SU-DHL-6 (cell line): ENCODE results near the gene STAMBPL1.

ENCODE experiments used
- H2AFZ ChIP-seq: fragments of 200-600 bp; sonication (generic); 2 replicates; pipeline ENCODE4 v1.6.1; 2014; ENCODE audit warnings: low read depth, mild to moderate bottlenecking, moderate library complexity, mixed read lengths, antibody characterized with exemption, low read length; ENCODE audit not compliant: severe bottlenecking
- H3F3A ChIP-seq: fragments of 200-600 bp; shearing (Covaris generic); 2 replicates; pipeline ENCODE4 v1.6.0; 2016; ENCODE audit warnings: antibody characterized with exemption, mild to moderate bottlenecking; ENCODE audit not compliant: insufficient read depth
- H3K27ac ChIP-seq: fragments of 200-600 bp; sonication (generic); 2 replicates; pipeline ENCODE4 v1.5.1; 2016; ENCODE audit warnings: low read depth, mild to moderate bottlenecking, low read length, moderate library complexity, mixed read lengths
- H3K27me3 ChIP-seq: fragments of 200-600 bp; sonication (generic), shearing (Covaris generic); 2 replicates; pipeline ENCODE4 v1.6.0; 2014; ENCODE audit warnings: mild to moderate bottlenecking, low read length
- H3K36me3 ChIP-seq: fragments of 200-600 bp; sonication (generic); 2 replicates; pipeline ENCODE4 v1.6.1; 2014; ENCODE audit warnings: mild to moderate bottlenecking, low read length, mixed read lengths
- H3K4me2 ChIP-seq: fragments of 300-600, 200-600 bp; shearing (Covaris generic), sonication (generic); 2 replicates; pipeline ENCODE4 v1.6.0; 2014; ENCODE audit warnings: low read length, low read depth, mild to moderate bottlenecking; ENCODE audit not compliant: poor library complexity, severe bottlenecking
- H3K4me3 ChIP-seq: fragments of 200-600 bp; sonication (generic); 2 replicates; pipeline ENCODE4 v1.5.1; 2014; ENCODE audit warnings: antibody characterized with exemption, low read length, mild to moderate bottlenecking, mixed read lengths; ENCODE audit not compliant: insufficient read depth, poor library complexity, severe bottlenecking
- H3K79me2 ChIP-seq: fragments of 200-600 bp; sonication (generic); 2 replicates; pipeline ENCODE4 v1.6.1; 2014; ENCODE audit warnings: mild to moderate bottlenecking, low read length, moderate library complexity; ENCODE audit not compliant: insufficient read depth
- H3K9ac ChIP-seq: fragments of 200-600 bp; sonication (generic); 2 replicates; pipeline ENCODE4 v1.7.0; 2014; ENCODE audit warnings: mild to moderate bottlenecking, low read length
- H3K9me2 ChIP-seq: fragments of 200-600 bp; sonication (generic); replicated peaks from 2 replicates; pipeline ENCODE4 v1.6.1; 2014; ENCODE audit warnings: low read length; ENCODE audit not compliant: insufficient read depth
- H3K9me3 ChIP-seq: fragments of 200-600 bp; sonication (generic); 2 replicates; pipeline ENCODE4 v1.6.1; 2014; ENCODE audit warnings: low read length, mixed read lengths; ENCODE audit not compliant: insufficient read depth
- H4K20me1 ChIP-seq: fragments of 200-600 bp; sonication (generic); 2 replicates; pipeline ENCODE4 v1.6.1; 2014; ENCODE audit warnings: low read depth, mild to moderate bottlenecking, antibody characterized with exemption, low read length, moderate library complexity, mixed read lengths
- CTCF ChIP-seq: fragments of 200-600 bp; sonication (generic); IDR thresholded peaks from one replicate; pipeline ENCODE4 v1.5.1; 2017; ENCODE audit warnings: antibody characterized with exemption, mild to moderate bottlenecking, low read length, moderate library complexity; ENCODE audit not compliant: insufficient read depth, poor library complexity, severe bottlenecking
- EZH2phosphoT487 ChIP-seq: fragments of 200-600 bp; sonication (generic), shearing (Covaris generic); conservative IDR thresholded peaks from 2 replicates; pipeline ENCODE4 v1.6.1; 2018; ENCODE audit warnings: mild to moderate bottlenecking, antibody characterized with exemption, low read length, moderate library complexity, mixed read lengths

STAMBPL1 gene

GRCh38 chr10:88918191-88918905, 38.3 kb downstream of the STAMBPL1 start:
- no peaks in the 10 kb centered on the region for H3K9me2 ChIP-seq
- H3K36me3 ChIP-seq, result 0 out of 2 replicates have a peak, but pooled peaks cover 2% of the 10 kb centered on the region
- TF ChIP-seq CTCF, result no peak
- TF ChIP-seq EZH2phosphoT487, result no peak

GRCh38 chr10:88919041-88919440, 39.0 kb downstream of the STAMBPL1 start:
- Histone ChIP-seq H3K4me3 (no peak overlapping the region), H3K79me2 (no peaks in the 10 kb centered on the region), H3K36me3 (0 out of 2 replicates have a peak, but pooled peaks cover 2% of the 10 kb centered on the region), H3K9me3 (no peaks in the 10 kb centered on the region), H3K27me3 (no peaks in the 10 kb centered on the region), H3K4me2 (no peak overlapping the region), H3K9ac (no peak overlapping the region), H3F3A (no peaks in the 10 kb centered on the region), H3K27ac (no peak overlapping the region), H3K9me2 (no peaks in the 10 kb centered on the region), H2AFZ (no peak overlapping the region), H4K20me1 (no peaks in the 10 kb centered on the region)
- TF ChIP-seq EZH2phosphoT487 (no peak), CTCF (no peak)

More at GRCh38 chr10:88918191-88918905, 38.3 kb downstream of the STAMBPL1 start:
- H3K9me3 ChIP-seq, result no peaks in the 10 kb centered on the region
- no peaks in the 10 kb centered on the region for H3K79me2 ChIP-seq
- no peaks in the 10 kb centered on the region for H3K27me3 ChIP-seq
- H3K9ac ChIP-seq, result no peak overlapping the region
- H3K27ac ChIP-seq, result no peak overlapping the region
- H3F3A ChIP-seq, result no peaks in the 10 kb centered on the region
- H3K4me2 ChIP-seq, result no peak overlapping the region
- H4K20me1 ChIP-seq, result no peaks in the 10 kb centered on the region
- H3K4me3 ChIP-seq, result no peak overlapping the region
- H2AFZ ChIP-seq, result no peak overlapping the region

GRCh38 chr10:88920198-88920597, 40.2 kb downstream of the STAMBPL1 start:
- Histone ChIP-seq H3K36me3 (0 out of 2 replicates have a peak, but pooled peaks cover 2% of the 10 kb centered on the region), H3K9ac (no peak overlapping the region), H3K27ac (no peak overlapping the region), H3F3A (no peaks in the 10 kb centered on the region), H4K20me1 (no peaks in the 10 kb centered on the region), H3K79me2 (no peaks in the 10 kb centered on the region), H3K4me3 (no peak overlapping the region), H3K4me2 (no peak overlapping the region), H3K9me3 (no peaks in the 10 kb centered on the region), H3K27me3 (no peaks in the 10 kb centered on the region), H3K9me2 (no peaks in the 10 kb centered on the region), H2AFZ (no peak overlapping the region)
- TF ChIP-seq EZH2phosphoT487, result no peak
- no peak for TF ChIP-seq CTCF
